Measurements from ENCODE around the gene CNOT11. TPM values are rescaled to one million over a fixed set of nuclear protein-coding genes. Genes with fewer than 3 reads are reported as not detected.
"Not testable (repeated sequence)": the region's sequence is repeated elsewhere in the genome, so short reads cannot be mapped to it uniquely, and the experiment has no call there.

CNOT11 gene
- total RNA-seq, 1 experiment from 2014 or later, result 57.8 TPM

DNA sequence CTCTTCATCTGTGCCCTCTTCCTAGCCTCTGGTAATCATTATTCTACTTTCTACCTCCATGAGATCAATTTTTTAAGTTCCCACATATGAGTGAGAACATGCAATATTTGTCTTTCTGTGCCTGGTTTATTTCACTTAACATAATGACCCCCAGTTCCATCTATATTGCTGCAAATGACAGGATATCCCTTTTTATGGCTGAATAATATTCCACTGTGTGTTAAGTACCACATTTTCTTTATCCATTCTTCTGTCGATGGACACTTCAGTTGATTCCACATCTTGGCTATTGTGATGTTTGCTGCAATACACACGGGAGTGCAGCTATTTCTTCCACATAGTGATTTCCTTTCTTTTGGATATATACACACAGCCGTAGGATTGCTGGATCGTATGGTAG lies 43.9 kb upstream of the CNOT11 start:
- Histone ChIP-seq H3K79me2 (ENCODE audit: insufficient read depth, low read length) (no peaks in the 10 kb centered on the region), H3K9me2 (ENCODE audit: insufficient read depth) (no peaks in the 10 kb centered on the region), H3K4me3 (replicated peaks in 1 of 2; ENCODE audit: low read depth in 1 of 2, low read length in 2 of 2) (no peak overlapping the region), H3K4me2 (ENCODE audit: low read length) (no peak overlapping the region), H3K27ac (ENCODE audit: low read depth, low read length) (no peak overlapping the region), H4K20me1 (ENCODE audit: insufficient read depth) (no peaks in the 10 kb centered on the region), H3K36me3 (ENCODE audit: control insufficient read depth in 1 of 2, insufficient read depth in 2 of 2, low read length in 2 of 2) (no peaks in the 10 kb centered on the region), H3K27me3 (ENCODE audit: insufficient read depth, low read length) (no peaks in the 10 kb centered on the region), H3K9ac (ENCODE audit: low read length) (no peak overlapping the region), H2AFZ (ENCODE audit: low read depth, low read length, poor library complexity, severe bottlenecking) (no peak overlapping the region), H3K4me1 (ENCODE audit: control insufficient read depth in 1 of 2, insufficient read depth in 2 of 2, low read length in 2 of 2) (no peaks in the 10 kb centered on the region), H3K9me3 (ENCODE audit: control insufficient read depth in 1 of 2, insufficient read depth in 1 of 2, low read depth in 1 of 2, low read length in 2 of 2) (no peaks in the 10 kb centered on the region)
- intact Hi-C loops (cut with micrococcal nuclease), result loop anchor here (5.0 to 10.0 kb wide), 2 partner anchors 172 to 604 kb away; no protein-coding TSS in a partner anchor
- RAD21 ChIA-PET (ENCODE audit: low non-redundant PET in 1 of 2, low total read pairs in 2 of 2, uncharacterized antibody in 2 of 2, unreplicated experiment in 2 of 2), result no interaction called here
- DNase-seq (ENCODE audit: low read depth, low spot score) (no peak), ATAC-seq (no peak)
- POLR2A ChIA-PET, result no interaction called here
- TF ChIP-seq YY1 (IDR thresholded peaks at IDR 0.05; ENCODE audit: extremely low read depth, insufficient replicate concordance, low read depth, low read length) (no peak), FOSL1 (IDR thresholded peaks at IDR 0.05; ENCODE audit: low read depth) (no peak), ELF1 (IDR thresholded peaks at IDR 0.05; ENCODE audit: borderline replicate concordance, low read depth) (no peak)
- CTCF ChIA-PET, result no interaction called here
- BruUV-seq (replicated peaks), result no TSS peak

DNA sequence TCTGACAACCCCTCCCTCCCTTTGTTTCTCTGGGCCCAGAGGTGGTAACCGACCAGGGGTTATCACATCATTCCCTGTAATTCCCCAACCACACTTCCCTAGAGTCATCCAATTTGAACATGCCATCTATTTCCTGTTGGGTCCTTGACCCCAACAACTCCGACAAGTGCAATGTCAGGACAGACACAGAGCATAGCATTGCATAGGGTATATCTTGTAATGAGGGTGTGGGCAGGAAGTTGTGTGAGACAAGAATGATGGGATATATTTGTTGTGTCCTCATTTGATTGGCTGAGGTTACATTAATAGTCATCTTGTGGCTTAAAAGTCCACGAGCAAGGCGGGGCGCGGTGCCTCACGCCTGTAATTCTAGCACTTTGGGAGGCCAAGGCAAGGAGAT lies 33.4 kb upstream of the CNOT11 start:
- Histone ChIP-seq H3K4me2 (ENCODE audit: low read length) (no peak overlapping the region), H3K9me2 (ENCODE audit: insufficient read depth) (no peaks in the 10 kb centered on the region), H3K4me3 (replicated peaks in 1 of 2; ENCODE audit: low read depth in 1 of 2, low read length in 2 of 2) (no peak overlapping the region), H3K4me1 (ENCODE audit: control insufficient read depth in 1 of 2, insufficient read depth in 2 of 2, low read length in 2 of 2) (no peaks in the 10 kb centered on the region), H3K9me3 (ENCODE audit: control insufficient read depth in 1 of 2, insufficient read depth in 1 of 2, low read depth in 1 of 2, low read length in 2 of 2) (no peaks in the 10 kb centered on the region), H3K36me3 (ENCODE audit: control insufficient read depth in 1 of 2, insufficient read depth in 2 of 2, low read length in 2 of 2) (no peaks in the 10 kb centered on the region), H3K27me3 (ENCODE audit: insufficient read depth, low read length) (no peaks in the 10 kb centered on the region), H3K79me2 (ENCODE audit: insufficient read depth, low read length) (no peaks in the 10 kb centered on the region), H3K9ac (ENCODE audit: low read length) (no peak overlapping the region), H3K27ac (ENCODE audit: low read depth, low read length) (no peak overlapping the region), H2AFZ (ENCODE audit: low read depth, low read length, poor library complexity, severe bottlenecking) (no peak overlapping the region), H4K20me1 (ENCODE audit: insufficient read depth) (no peaks in the 10 kb centered on the region)
- POLR2A ChIA-PET, result no interaction called here
- RAD21 ChIA-PET (ENCODE audit: low non-redundant PET in 1 of 2, low total read pairs in 2 of 2, uncharacterized antibody in 2 of 2, unreplicated experiment in 2 of 2), result no interaction called here
- intact Hi-C loops (cut with micrococcal nuclease), result no loop called here
- CTCF ChIA-PET, result interaction anchor here (1.3 kb wide), 1 partner anchor 624 kb away, joined by 4 read pairs; no protein-coding TSS in a partner anchor
- no TSS peak for BruUV-seq (replicated peaks)
- DNase-seq (ENCODE audit: low read depth, low spot score), result no peak
- ATAC-seq, result no peak
- TF ChIP-seq YY1 (IDR thresholded peaks at IDR 0.05; ENCODE audit: extremely low read depth, insufficient replicate concordance, low read depth, low read length) (no peak), CEBPB (IDR thresholded peaks at IDR 0.05; ENCODE audit: low read depth) (no peak), SP1 (IDR thresholded peaks at IDR 0.05; ENCODE audit: low read depth) (no peak), SRF (IDR thresholded peaks at IDR 0.05; ENCODE audit: low read depth) (no peak), POLR2AphosphoS5 (IDR thresholded peaks at IDR 0.05; ENCODE audit: low read depth, low read length) (no peak), TCF7L2 (IDR thresholded peaks at IDR 0.05; ENCODE audit: borderline replicate concordance, extremely low read depth, insufficient read depth, insufficient read length) (no peak), EZH2 (IDR thresholded peaks at IDR 0.05) (no peak), EGR1 (IDR thresholded peaks at IDR 0.05; ENCODE audit: low read depth) (no peak), FOSL1 (IDR thresholded peaks at IDR 0.05; ENCODE audit: low read depth) (no peak), ELF1 (IDR thresholded peaks at IDR 0.05; ENCODE audit: borderline replicate concordance, low read depth) (no peak)

DNA sequence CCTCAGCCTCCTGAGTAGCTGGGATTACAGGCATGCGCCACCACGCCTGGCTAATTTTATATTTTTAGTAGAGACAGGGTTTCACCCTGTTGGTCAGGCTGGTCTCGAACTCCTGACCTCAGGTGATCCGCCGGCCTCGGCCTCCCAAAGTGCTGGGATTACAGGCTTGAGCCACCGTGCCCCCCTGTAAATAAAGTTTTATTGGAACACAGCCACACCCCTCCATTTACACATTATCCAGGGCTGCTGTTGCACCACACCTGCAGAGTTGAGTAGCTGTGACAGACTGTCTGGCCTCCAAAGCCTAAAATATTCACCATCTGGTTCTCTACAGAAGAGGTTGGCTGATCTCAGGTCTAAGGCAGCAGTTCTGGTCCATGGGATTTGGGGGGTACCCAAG lies 32.6 kb upstream of the CNOT11 start:
- CTCF ChIA-PET; H3K36me3 ChIP-seq (ENCODE audit: control insufficient read depth in 1 of 2, insufficient read depth in 2 of 2, low read length in 2 of 2); RAD21 ChIA-PET (ENCODE audit: low non-redundant PET in 1 of 2, low total read pairs in 2 of 2, uncharacterized antibody in 2 of 2, unreplicated experiment in 2 of 2); H4K20me1 ChIP-seq (ENCODE audit: insufficient read depth); BruUV-seq (replicated peaks); H3K79me2 ChIP-seq (ENCODE audit: insufficient read depth, low read length); DNase-seq (ENCODE audit: low read depth, low spot score); H3K9me3 ChIP-seq (ENCODE audit: control insufficient read depth in 1 of 2, insufficient read depth in 1 of 2, low read depth in 1 of 2, low read length in 2 of 2); H3K4me1 ChIP-seq (ENCODE audit: control insufficient read depth in 1 of 2, insufficient read depth in 2 of 2, low read length in 2 of 2); intact Hi-C loops (cut with micrococcal nuclease); H3K9ac ChIP-seq (ENCODE audit: low read length); H3K27ac ChIP-seq (ENCODE audit: low read depth, low read length); H2AFZ ChIP-seq (ENCODE audit: low read depth, low read length, poor library complexity, severe bottlenecking); H3K4me3 ChIP-seq (replicated peaks in 1 of 2; ENCODE audit: low read depth in 1 of 2, low read length in 2 of 2); ATAC-seq; H3K9me2 ChIP-seq (ENCODE audit: insufficient read depth); H3K27me3 ChIP-seq (ENCODE audit: insufficient read depth, low read length); POLR2A ChIA-PET; H3K4me2 ChIP-seq (ENCODE audit: low read length): not testable (repeated sequence)

All from HCT116 (cell line).